H4 (cell line): Measurements from ENCODE around the gene TMEM35A. TPM values are rescaled to one million over a fixed set of nuclear protein-coding genes. Genes with fewer than 3 reads are reported as not detected.
"Not testable (repeated sequence)": the region's sequence is repeated elsewhere in the genome, so short reads cannot be mapped to it uniquely, and the experiment has no call there.

Experiments
- DNase-seq: peaks from one replicate; pipeline ENCODE4 v3.0.0-alpha.2; 2015; ENCODE audit warnings: low spot score
- total RNA-seq: library from RNA; depleted of rRNA; stranded (reverse); fragments of >200 nt; shearing (Covaris generic); gene quantifications from 2 replicates; pipeline ENCODE4 v1.2.3, GENCODE V29; 2014; rRNA removed

TMEM35A gene
- total RNA-seq: not detected in 2 replicates

GRCh38 chrX:101078716-101079598 lies at the start of gene TMEM35A:
Gene TMEM35A (plus strand): TSS chrX:101078879. CDS start chrX:101079003, 124 bp downstream.
- no peak for DNase-seq

- DNase-seq: no peak
These were observed 49.0 kb upstream of the TMEM35A start for GRCh38 chrX:101029665-101030064.

- no peak for DNase-seq
These were observed 41.4 kb upstream of the TMEM35A start for GRCh38 chrX:101037231-101037630.

- DNase-seq: no peak
These were observed 38.5 kb upstream of the TMEM35A start for GRCh38 chrX:101040197-101040596.

GRCh38 chrX:101051153-101051548 lies 27.5 kb upstream of the TMEM35A start:
- no peak for DNase-seq

GRCh38 chrX:101051549-101052302 lies 27.0 kb upstream of the TMEM35A start, which contains the start of gene TRMT2B:
Gene TRMT2B (minus strand): TSS chrX:101052111. CDS start chrX:101042289, 9,822 bp downstream.
- peak; percentile 63 for DNase-seq

- DNase-seq: not testable (repeated sequence)
These were observed 22.1 kb upstream of the TMEM35A start for GRCh38 chrX:101056551-101056950.

GRCh38 chrX:101057093-101057714 lies 21.5 kb upstream of the TMEM35A start:
- DNase-seq: no peak

GRCh38 chrX:101062176-101062575 lies 16.5 kb upstream of the TMEM35A start:
- DNase-seq: no peak

- DNase-seq: no peak
These were observed 7.1 kb upstream of the TMEM35A start for GRCh38 chrX:101071582-101071981.

GRCh38 chrX:101079736-101080270 lies 1.1 kb downstream of the TMEM35A start:
- DNase-seq: no peak

GRCh38 chrX:101080326-101081124 lies 1.8 kb downstream of the TMEM35A start:
- no peak for DNase-seq

- DNase-seq: no peak
These were observed 2.6 kb downstream of the TMEM35A start for GRCh38 chrX:101081231-101081630.

- no peak for DNase-seq
These were observed 13.1 kb downstream of the TMEM35A start for GRCh38 chrX:101091817-101092216.

- peak; percentile 93 for DNase-seq
These were observed 19.1 kb downstream of the TMEM35A start, which contains the start of gene CENPI for GRCh38 chrX:101097546-101098453. Gene CENPI (plus strand): TSS chrX:101098204. CDS start chrX:101101071, 2,867 bp downstream.

- no peak for DNase-seq
These were observed 29.6 kb downstream of the TMEM35A start for GRCh38 chrX:101108284-101108683.

- no peak for DNase-seq
These were observed 39.0 kb downstream of the TMEM35A start for GRCh38 chrX:101117701-101118100.

- DNase-seq: no peak
These were observed 57.6 kb downstream of the TMEM35A start for GRCh38 chrX:101136235-101136634.
